Suprapubic skin (tissue), 4 donors: Measurements from ENCODE around the gene DNMBP. TPM values are rescaled to one million over a fixed set of nuclear protein-coding genes. Genes with fewer than 3 reads are reported as not detected.

Experiments
- DNase-seq, 2 donors: peaks; one replicate each; pipeline ENCODE4 v3.0.0-alpha.2; 2019; ENCODE audit warnings: low spot score in 2 of 2
- H3K27ac ChIP-seq: fragments of 200-600 bp; sonication (generic); one replicate; pipeline ENCODE4 v1.5.1; 2019
- H3K27me3 ChIP-seq: fragments of 200-600 bp; sonication (generic); one replicate; pipeline ENCODE4 v1.5.1; 2019
- H3K36me3 ChIP-seq: fragments of 200-600 bp; sonication (generic); one replicate; pipeline ENCODE4 v1.5.1; 2019
- H3K4me1 ChIP-seq: fragments of 200-600 bp; sonication (generic); one replicate; pipeline ENCODE4 v1.5.1; 2019
- H3K4me3 ChIP-seq: fragments of 200-600 bp; sonication (generic); one replicate; pipeline ENCODE4 v1.5.1; 2019; ENCODE audit warnings: mild to moderate bottlenecking
- H3K9me3 ChIP-seq: fragments of 200-600 bp; sonication (generic); one replicate; pipeline ENCODE4 v1.5.1; 2019
- EP300 ChIP-seq: sonication (generic); formaldehyde crosslinking; IDR thresholded peaks from one replicate; pipeline ENCODE4 v1.6.1; 2017; ENCODE audit warnings: antibody characterized with exemption
- POLR2A ChIP-seq, 2 donors: fragments of 450-650 bp; IDR thresholded peaks; one replicate each; pipeline ENCODE4 v1.6.1; 2017; ENCODE audit warnings: antibody characterized with exemption in 2 of 2, mild to moderate bottlenecking in 2 of 2, moderate library complexity in 2 of 2
- POLR2AphosphoS5 ChIP-seq, 3 donors: sonication (generic); formaldehyde crosslinking; IDR thresholded peaks; one replicate each; pipeline ENCODE4 v1.6.1; 2017; ENCODE audit warnings: antibody characterized with exemption in 3 of 3
- whole genome bisulfite sequencing: methylation state at CpG from one replicate; pipeline ENCODE4 v1.1.5; 2018; 5-methylcytosine and 5-hydroxymethylcytosine counted together
- total RNA-seq, 4 donors: library from RNA; depleted of rRNA; stranded (reverse); fragments of >200 nt; gene quantifications; one replicate each; pipeline ENCODE4 v1.1.0, GENCODE V29; 2016
- TF ChIP-seq, protein P1 (sequence below), 2 donors: fragments of 200-600 bp in 1 of 2; fragments of 450-650 bp in 1 of 2; sonication (generic) in 1 of 2; IDR thresholded peaks; one replicate each; pipeline ENCODE4 v1.5.1; 2016 to 2019; ENCODE audit warnings: antibody characterized with exemption in 2 of 2, mild to moderate bottlenecking in 1 of 2, moderate library complexity in 1 of 2

The DNMBP gene
- total RNA-seq, 4 donors from 2014 or later, result 43.4 to 89.6 (median 52.3) TPM

DNA sequence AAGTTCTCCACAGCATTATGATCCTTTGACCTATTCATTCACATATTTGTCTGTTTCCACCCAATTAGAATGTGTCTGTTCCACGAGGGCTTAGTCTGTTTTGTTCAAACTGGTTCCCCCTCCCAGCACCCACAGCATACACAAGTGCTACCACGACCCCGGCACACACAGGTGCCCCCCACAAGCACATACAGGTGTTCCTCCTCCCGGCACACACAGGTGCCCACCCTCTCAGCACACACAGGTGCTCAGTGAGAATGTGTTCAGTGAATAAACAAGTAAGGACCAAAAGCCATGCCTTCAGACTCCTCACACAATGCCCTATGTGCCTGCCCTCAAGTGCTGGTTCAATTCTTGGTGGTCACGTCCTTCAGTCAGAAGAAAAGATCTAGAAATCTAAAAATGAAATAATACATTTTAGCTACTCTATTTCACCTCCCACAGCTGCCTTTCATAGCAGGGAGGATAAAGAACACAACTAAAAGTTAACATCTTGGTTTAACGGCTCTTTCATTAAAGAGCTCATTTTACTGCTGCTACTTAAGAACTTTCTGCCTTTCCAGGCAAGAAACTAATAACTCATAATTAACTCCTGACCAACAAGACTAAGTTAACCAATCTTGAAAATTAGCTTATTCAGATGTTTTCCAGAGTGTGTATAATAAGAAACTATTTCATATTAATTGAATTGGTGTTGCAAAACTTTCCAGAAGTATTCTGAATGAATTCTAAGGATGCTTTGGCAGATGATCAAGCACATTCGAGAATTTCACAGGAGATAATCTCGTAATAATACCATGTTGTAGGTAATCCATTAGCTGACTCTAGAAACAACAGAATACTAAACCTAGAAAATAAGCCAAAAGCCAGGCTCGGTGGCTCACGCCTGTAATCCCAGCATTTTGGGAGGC, 2.3 kb downstream of the DNMBP start:
- TF ChIP-seq POLR2A (IDR thresholded peaks at IDR 0.05), result no peak
- TF ChIP-seq, protein P1, sequence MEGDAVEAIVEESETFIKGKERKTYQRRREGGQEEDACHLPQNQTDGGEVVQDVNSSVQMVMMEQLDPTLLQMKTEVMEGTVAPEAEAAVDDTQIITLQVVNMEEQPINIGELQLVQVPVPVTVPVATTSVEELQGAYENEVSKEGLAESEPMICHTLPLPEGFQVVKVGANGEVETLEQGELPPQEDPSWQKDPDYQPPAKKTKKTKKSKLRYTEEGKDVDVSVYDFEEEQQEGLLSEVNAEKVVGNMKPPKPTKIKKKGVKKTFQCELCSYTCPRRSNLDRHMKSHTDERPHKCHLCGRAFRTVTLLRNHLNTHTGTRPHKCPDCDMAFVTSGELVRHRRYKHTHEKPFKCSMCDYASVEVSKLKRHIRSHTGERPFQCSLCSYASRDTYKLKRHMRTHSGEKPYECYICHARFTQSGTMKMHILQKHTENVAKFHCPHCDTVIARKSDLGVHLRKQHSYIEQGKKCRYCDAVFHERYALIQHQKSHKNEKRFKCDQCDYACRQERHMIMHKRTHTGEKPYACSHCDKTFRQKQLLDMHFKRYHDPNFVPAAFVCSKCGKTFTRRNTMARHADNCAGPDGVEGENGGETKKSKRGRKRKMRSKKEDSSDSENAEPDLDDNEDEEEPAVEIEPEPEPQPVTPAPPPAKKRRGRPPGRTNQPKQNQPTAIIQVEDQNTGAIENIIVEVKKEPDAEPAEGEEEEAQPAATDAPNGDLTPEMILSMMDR (IDR thresholded peaks at IDR 0.05), result no peak
- no peak for TF ChIP-seq POLR2AphosphoS5 (IDR thresholded peaks at IDR 0.05)
- no peak for TF ChIP-seq EP300

DNA sequence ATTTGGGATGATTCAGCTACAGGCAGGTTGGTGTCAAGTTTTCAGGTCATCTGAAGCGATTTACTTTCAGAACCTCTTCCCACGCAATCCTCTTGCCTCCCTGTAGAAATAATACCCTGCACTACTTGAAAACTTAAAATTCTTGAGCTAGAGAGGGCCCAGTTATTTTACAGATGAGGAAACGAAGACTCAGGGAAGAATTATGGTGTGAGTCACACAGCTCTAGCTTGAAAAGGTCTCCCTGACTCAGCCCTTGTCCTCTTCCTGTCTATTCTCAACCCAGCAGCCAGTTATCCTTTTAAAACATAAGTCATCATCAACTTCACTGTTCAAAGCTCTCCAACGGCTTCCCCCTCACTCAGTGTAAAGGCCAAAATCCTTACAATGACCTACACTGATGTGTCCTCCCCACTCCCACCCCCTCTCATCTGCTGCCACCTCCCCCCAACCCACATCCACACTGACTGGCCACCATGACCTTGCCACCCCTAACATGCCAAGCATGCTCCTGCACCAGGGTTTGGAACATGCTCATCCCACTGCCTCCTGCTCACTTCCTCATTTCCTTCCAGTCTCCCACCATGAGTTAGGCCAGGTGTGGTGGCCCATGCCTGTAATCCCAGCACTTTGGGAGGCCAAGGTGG, 3.4 kb downstream of the DNMBP start:
- peaks cover 49% of the 10 kb centered on the region for H3K4me1 ChIP-seq

More for the DNA sequence above, 2.3 kb downstream of the DNMBP start:
- Histone ChIP-seq H3K9me3 (no peaks in the 10 kb centered on the region), H3K4me3 (peak overlapping the region; percentile 63), H3K27me3 (no peaks in the 10 kb centered on the region), H3K27ac (peak overlapping the region; percentile 92), H3K36me3 (no peaks in the 10 kb centered on the region), H3K4me1 (peaks cover 42% of the 10 kb centered on the region)
- no peak for DNase-seq
- 49% methylated on average over 10 of the region's 10 CpGs for WGBS

DNA sequence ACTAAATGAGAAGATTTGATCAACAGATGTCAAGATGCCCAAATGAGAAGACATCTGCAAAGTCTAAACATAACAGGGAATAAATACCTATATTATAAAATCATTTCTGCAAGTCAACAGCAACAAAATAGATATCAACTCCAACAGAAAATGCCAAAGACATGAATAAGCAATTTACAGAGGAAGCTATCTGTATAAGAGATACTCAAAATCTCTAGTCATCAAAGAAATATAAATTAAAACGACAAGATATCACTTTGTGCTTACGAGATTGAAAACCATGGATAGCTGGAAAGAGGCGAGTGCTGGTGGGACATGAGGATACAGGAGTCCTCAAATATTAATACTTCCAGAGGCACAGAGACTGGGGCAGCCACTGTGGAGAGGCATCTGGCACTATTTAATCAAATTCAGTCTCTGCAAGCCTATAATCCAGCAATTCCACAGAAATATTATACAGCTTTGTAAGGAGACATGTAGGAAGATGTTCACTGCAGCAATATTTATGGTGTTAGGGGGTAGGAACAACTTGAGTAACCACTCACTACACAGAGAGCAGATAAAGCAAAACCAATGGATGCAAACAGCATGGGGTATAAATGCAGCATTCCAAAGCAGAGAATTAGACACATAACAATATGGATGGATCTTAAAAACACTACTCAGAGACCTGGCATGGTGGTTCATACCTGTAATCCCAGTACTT, 4.8 kb downstream of the DNMBP start:
- WGBS, result 70% methylated on average over 3 of the region's 3 CpGs

More for the DNA sequence above, 3.4 kb downstream of the DNMBP start:
- Histone ChIP-seq H3K27ac (peak overlapping the region; percentile 92), H3K27me3 (no peaks in the 10 kb centered on the region), H3K36me3 (no peaks in the 10 kb centered on the region), H3K9me3 (no peaks in the 10 kb centered on the region), H3K4me3 (no peak overlapping the region)
- TF ChIP-seq POLR2A (IDR thresholded peaks at IDR 0.05) (no peak), EP300 (no peak), POLR2AphosphoS5 (IDR thresholded peaks at IDR 0.05) (no peak)
- TF ChIP-seq, protein P1 (IDR thresholded peaks at IDR 0.05), result no peak
- WGBS, result 49% methylated on average over 4 of the region's 4 CpGs
- DNase-seq, result no peak

DNA sequence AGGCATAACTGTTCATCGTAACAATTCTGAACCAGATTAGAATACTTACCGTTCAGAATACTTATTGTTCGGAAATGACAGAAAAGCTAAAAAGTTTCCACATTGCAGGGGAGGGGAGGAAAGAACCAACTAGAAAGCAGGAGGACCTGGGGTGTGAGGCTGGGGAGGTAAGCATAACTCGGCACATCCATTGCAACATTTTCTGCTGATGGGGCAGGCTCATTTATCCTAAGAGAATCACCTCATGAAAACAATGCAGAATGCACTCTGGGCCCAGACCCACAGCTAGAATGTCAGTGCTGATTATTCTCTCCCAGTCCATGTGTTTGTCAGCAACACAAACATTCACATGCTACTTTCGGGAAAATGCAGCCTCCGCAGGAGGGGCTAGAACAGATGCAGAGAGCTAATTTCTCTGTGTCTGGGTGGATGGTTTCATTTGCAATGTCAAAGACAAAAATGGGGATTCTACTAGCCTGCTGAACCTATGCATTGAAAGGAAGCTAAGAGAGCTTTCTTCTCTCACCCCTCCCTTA, 9.6 kb downstream of the DNMBP start:
- DNase-seq, result no peak
- H3K4me3 ChIP-seq, result no peak overlapping the region
- no peak overlapping the region for H3K27ac ChIP-seq
- no peaks in the 10 kb centered on the region for H3K36me3 ChIP-seq
- H3K4me1 ChIP-seq, result peaks cover 41% of the 10 kb centered on the region
- no peaks in the 10 kb centered on the region for H3K27me3 ChIP-seq
- H3K9me3 ChIP-seq, result no peaks in the 10 kb centered on the region
- TF ChIP-seq POLR2AphosphoS5 (IDR thresholded peaks at IDR 0.05) (no peak), EP300 (no peak)
- TF ChIP-seq, protein P1 (IDR thresholded peaks at IDR 0.05), result no peak
- 92% methylated on average over 6 of the region's 6 CpGs for WGBS

More for the DNA sequence above, 4.8 kb downstream of the DNMBP start:
- DNase-seq, result no peak
- Histone ChIP-seq H3K9me3 (no peaks in the 10 kb centered on the region), H3K36me3 (no peaks in the 10 kb centered on the region), H3K27ac (peak overlapping the region; percentile 92), H3K27me3 (no peaks in the 10 kb centered on the region), H3K4me3 (no peak overlapping the region), H3K4me1 (peaks cover 50% of the 10 kb centered on the region)
- no peak for TF ChIP-seq POLR2AphosphoS5 (IDR thresholded peaks at IDR 0.05)
- no peak for TF ChIP-seq EP300
- TF ChIP-seq, protein P1 (IDR thresholded peaks at IDR 0.05), result no peak
- no peak for TF ChIP-seq POLR2A (IDR thresholded peaks at IDR 0.05)
